Osteocyte (in vitro differentiated cells): ENCODE results near the gene BTNL3. TPM values are rescaled to one million over a fixed set of nuclear protein-coding genes. Genes with fewer than 3 reads are reported as not detected.
A peak's percentile ranks its signal among the peaks of the same experiment; 100 is the strongest.

Experiments used
- DNase-seq: peaks from one replicate; pipeline ENCODE4 v3.0.0; 2021; ENCODE audit warnings: mixed read lengths; ENCODE audit not compliant: unreplicated experiment; ENCODE audit errors: extremely low spot score
- H3K27ac Mint-ChIP-seq: one replicate; pipeline ENCODE4 v1.8.0; 2021; ENCODE audit warnings: mild to moderate bottlenecking, mixed read lengths; ENCODE audit not compliant: unreplicated experiment
- H3K27me3 Mint-ChIP-seq: one replicate; pipeline ENCODE4 v1.8.0; 2021; ENCODE audit warnings: mixed read lengths; ENCODE audit not compliant: unreplicated experiment
- H3K36me3 Mint-ChIP-seq: one replicate; pipeline ENCODE4 v1.8.0; 2021; ENCODE audit warnings: mixed read lengths; ENCODE audit not compliant: unreplicated experiment
- H3K4me1 Mint-ChIP-seq: one replicate; pipeline ENCODE4 v1.8.0; 2021; ENCODE audit warnings: mixed read lengths; ENCODE audit not compliant: unreplicated experiment
- H3K4me3 Mint-ChIP-seq: one replicate; pipeline ENCODE4 v1.8.0; 2021; ENCODE audit warnings: mild to moderate bottlenecking, moderate library complexity, mixed read lengths; ENCODE audit not compliant: unreplicated experiment
- H3K9me3 Mint-ChIP-seq: one replicate; pipeline ENCODE4 v1.8.0; 2021; ENCODE audit warnings: mixed read lengths; ENCODE audit not compliant: unreplicated experiment
- total RNA-seq: library from RNA; stranded (reverse); gene quantifications from 2 replicates; pipeline ENCODE4 v1.2.1, GENCODE V29; 2021
- TF ChIP-seq, protein P1 (sequence below): fragments of 200-600 bp; sonication (generic); IDR thresholded peaks from 2 replicates; pipeline ENCODE4 v1.5.0; 2021; ENCODE audit warnings: antibody characterized with exemption, mild to moderate bottlenecking, moderate library complexity

Gene BTNL3
- total RNA-seq, 1 donor from 2014 or later = not detected

DNA sequence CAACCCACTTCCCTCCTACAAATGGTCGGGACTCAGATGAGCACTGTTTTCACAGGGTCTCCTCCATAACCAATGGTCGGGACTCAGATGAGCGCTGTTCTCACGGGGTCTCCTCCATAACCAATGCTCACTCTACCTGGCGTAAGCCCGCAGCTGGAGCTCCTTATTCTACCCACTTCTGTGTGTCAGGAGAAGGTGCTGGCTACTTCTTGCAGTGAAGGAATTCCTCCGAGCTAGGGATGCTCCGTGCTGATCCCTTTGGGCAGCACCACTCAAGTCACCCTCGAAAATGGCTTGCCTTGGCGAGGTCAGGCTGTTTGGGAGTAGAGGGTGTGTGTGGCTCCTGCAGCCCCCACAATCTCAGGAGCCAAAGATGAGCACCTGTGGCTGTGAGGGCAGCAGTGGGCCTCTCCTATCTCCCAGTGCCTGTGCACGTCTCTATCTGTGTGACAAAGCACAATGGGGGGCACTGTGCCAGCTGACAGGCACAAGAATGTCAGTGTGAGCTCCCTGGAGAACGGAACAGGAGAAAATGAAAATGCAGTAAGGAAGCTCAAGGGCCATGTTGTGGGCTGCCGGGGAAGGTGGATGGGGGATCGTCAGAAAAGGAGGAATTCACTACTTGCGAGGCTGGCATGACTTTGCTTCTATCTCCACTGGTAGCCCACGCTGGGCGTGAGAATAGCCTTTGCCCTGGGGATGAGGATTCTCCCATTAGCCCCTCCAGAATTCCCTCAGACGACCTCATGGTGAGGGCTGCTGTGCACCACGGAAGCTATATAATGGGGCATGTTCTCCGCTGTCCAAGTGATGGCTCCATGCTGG lies 47.6 kb downstream of the BTNL3 start:
- TF ChIP-seq, protein P1, sequence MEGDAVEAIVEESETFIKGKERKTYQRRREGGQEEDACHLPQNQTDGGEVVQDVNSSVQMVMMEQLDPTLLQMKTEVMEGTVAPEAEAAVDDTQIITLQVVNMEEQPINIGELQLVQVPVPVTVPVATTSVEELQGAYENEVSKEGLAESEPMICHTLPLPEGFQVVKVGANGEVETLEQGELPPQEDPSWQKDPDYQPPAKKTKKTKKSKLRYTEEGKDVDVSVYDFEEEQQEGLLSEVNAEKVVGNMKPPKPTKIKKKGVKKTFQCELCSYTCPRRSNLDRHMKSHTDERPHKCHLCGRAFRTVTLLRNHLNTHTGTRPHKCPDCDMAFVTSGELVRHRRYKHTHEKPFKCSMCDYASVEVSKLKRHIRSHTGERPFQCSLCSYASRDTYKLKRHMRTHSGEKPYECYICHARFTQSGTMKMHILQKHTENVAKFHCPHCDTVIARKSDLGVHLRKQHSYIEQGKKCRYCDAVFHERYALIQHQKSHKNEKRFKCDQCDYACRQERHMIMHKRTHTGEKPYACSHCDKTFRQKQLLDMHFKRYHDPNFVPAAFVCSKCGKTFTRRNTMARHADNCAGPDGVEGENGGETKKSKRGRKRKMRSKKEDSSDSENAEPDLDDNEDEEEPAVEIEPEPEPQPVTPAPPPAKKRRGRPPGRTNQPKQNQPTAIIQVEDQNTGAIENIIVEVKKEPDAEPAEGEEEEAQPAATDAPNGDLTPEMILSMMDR = no peak
- no peak for DNase-seq
- no peaks in the 10 kb centered on the region for H3K4me1 Mint-ChIP-seq
- no peak overlapping the region for H3K27ac Mint-ChIP-seq
- no peak overlapping the region for H3K4me3 Mint-ChIP-seq
- no peaks in the 10 kb centered on the region for H3K36me3 Mint-ChIP-seq
- no peaks in the 10 kb centered on the region for H3K9me3 Mint-ChIP-seq
- H3K27me3 Mint-ChIP-seq = peaks cover 12% of the 10 kb centered on the region

DNA sequence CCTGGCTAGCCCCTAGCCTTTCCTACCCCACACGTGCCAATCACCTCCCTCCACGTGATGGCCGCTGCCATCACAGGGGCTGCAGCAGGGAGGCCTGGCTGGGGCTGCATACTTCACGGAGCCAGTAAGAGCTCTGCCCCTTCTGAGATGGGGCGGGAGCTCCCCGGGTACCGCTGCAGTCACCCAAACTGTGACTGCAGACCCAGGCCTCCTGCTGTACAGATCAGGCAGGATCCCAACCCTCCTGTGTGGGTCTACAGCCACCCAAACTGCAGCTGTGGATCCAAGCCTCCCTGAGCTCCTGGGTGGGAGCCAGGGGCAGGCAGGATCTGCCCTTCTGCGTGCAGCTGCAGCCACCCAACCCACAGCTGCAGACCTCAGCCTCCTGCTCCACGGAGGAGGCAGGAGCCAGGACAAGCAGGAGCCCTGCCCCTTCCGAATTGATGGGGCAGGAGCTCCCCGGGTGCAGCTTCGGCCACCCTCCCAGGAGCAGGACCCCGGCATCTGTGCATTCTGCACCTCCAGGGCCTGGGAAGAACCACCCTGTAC lies 48.2 kb downstream of the BTNL3 start:
- TF ChIP-seq, protein P1 = no peak
- H3K27me3 Mint-ChIP-seq = peaks cover 10% of the 10 kb centered on the region
- no peak overlapping the region for H3K4me3 Mint-ChIP-seq
- no peak overlapping the region for H3K27ac Mint-ChIP-seq
- no peaks in the 10 kb centered on the region for H3K9me3 Mint-ChIP-seq
- no peaks in the 10 kb centered on the region for H3K36me3 Mint-ChIP-seq
- no peak for DNase-seq
- no peaks in the 10 kb centered on the region for H3K4me1 Mint-ChIP-seq

DNA sequence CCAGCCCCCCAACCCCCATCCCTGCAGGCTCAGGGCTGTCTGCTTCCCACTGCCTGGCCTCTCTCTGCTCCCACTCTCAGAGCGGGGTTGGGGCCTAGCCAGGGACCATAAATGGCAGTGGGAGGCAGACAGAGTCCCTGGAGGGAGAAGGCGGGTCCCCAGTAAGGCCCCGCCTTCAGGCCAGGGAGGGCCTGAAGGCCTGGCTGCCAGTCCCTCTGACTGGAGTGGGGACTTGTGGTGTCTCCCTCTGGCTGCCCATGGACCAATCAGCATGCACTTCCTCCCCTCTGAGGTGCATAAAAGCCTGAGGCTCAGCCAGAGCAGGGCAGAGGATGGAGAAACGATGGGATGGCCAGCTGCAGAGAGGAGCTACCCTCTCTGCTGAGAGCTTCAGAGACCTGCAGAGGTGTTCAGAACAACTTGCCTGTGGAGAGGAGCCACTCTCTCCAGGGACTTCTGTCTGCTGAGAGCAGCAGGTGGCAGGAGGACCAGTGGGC lies 48.8 kb downstream of the BTNL3 start:
- H3K9me3 Mint-ChIP-seq = no peaks in the 10 kb centered on the region
- H3K27ac Mint-ChIP-seq = no peak overlapping the region
- no peaks in the 10 kb centered on the region for H3K4me1 Mint-ChIP-seq
- H3K36me3 Mint-ChIP-seq = no peaks in the 10 kb centered on the region
- no peak overlapping the region for H3K4me3 Mint-ChIP-seq
- DNase-seq = no peak
- H3K27me3 Mint-ChIP-seq = peaks cover 13% of the 10 kb centered on the region
- TF ChIP-seq, protein P1 = no peak

DNA sequence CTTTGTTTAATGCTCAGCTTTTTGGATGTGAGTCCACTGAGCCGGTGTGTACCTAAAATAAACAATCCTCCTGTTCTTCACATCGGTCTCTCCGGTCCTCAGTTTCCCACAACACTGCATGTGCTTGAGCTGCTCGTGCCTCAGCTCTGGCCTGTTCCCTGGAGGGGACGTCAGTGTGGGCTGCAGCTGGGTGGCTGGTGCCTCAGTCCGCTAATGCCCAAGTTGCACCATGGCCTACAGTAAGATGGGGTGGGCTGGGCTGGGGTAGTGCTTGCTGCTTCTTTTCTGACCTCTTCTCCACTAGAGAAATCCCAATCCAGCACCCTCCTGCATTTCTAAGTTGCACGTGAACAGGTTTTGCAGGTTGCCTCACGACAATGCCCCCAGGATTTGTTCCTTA lies 50.8 kb downstream of the BTNL3 start:
- Mint-ChIP-seq H3K9me3 (no peaks in the 10 kb centered on the region), H3K36me3 (no peaks in the 10 kb centered on the region), H3K4me1 (no peaks in the 10 kb centered on the region), H3K27me3 (peaks cover 13% of the 10 kb centered on the region), H3K4me3 (no peak overlapping the region), H3K27ac (no peak overlapping the region)
- peak; percentile 46 for DNase-seq
- TF ChIP-seq, protein P1 = no peak

DNA sequence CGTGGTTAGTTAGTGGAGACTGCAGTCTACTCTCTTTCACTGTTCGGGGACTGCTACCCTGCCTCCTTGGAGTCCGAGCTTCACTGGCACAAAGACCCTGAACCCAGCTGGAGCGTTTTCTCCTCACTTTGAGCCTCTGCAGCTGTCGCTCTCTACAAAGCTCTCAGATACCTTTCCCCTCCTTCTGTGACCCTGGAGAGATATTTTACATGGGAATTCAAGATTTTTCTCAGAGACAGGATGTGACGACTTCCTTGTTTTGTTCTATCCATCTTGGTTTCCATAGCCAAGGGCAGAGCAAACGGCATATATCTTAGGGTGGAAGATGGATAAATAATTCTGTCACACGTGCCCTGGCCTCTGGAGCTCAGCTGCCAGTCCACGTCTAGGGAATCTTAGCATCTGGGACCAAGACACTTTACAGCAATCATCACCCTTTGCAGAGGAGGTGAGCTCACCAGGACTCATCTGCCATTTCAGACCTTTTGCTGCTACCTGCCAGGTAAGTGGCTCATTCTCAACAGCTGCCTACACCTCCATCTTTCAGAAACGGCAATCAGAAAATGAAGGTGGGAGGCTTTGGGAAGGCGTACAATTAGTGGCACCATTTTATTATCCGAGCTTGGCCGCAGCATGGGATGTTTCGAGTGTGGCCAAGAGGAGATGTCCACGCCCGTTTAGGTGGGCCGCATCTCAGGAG lies 51.4 kb downstream of the BTNL3 start, which contains the start of gene BTNL9:
BTNL9 (plus strand) TSS at position 336 of the 700 bp plus-strand sequence. CDS start 5,224 bp downstream, outside the sequence.
- Mint-ChIP-seq H3K4me3 (no peak within 1 kb of the TSS), H3K27me3 (peaks cover 13% of the 10 kb centered on the region)

More for the DNA sequence above, 51.4 kb downstream of the BTNL3 start, which contains the start of gene BTNL9:
- Mint-ChIP-seq H3K4me1 (no peaks in the 10 kb centered on the region), H3K27ac (no peak within 1 kb of the TSS), H3K36me3 (no peaks in the 10 kb centered on the region), H3K9me3 (no peaks in the 10 kb centered on the region)
- TF ChIP-seq, protein P1 = no peak
- DNase-seq = peak; percentile 32
